SW480 (cell line): ENCODE results near the gene ABTB1.
"Not testable (repeated sequence)": the region's sequence is repeated elsewhere in the genome, so short reads cannot be mapped to it uniquely, and the experiment has no call there.

Experiments used
- DNase-seq: peaks from one replicate; pipeline ENCODE4 v3.0.0-alpha.2; 2016; ENCODE audit warnings: low spot score

The ABTB1 gene

GRCh38 chr3:127671523-127672428 lies 976 bp upstream of the ABTB1 start:
- DNase-seq, result no peak

- peak; percentile 32 for DNase-seq
Measured at GRCh38 chr3:127673191-127674100, 694 bp downstream of the ABTB1 start.

- DNase-seq, result no peak
Measured at GRCh38 chr3:127674101-127674721, 1.5 kb downstream of the ABTB1 start.

GRCh38 chr3:127674790-127675189 lies 2.0 kb downstream of the ABTB1 start:
- no peak for DNase-seq

- DNase-seq, result no peak
Measured at GRCh38 chr3:127675651-127676391, 3.1 kb downstream of the ABTB1 start.

GRCh38 chr3:127676456-127676855 lies 3.7 kb downstream of the ABTB1 start:
- no peak for DNase-seq

- no peak for DNase-seq
Measured at GRCh38 chr3:127676921-127677351, 4.2 kb downstream of the ABTB1 start.

DNA sequence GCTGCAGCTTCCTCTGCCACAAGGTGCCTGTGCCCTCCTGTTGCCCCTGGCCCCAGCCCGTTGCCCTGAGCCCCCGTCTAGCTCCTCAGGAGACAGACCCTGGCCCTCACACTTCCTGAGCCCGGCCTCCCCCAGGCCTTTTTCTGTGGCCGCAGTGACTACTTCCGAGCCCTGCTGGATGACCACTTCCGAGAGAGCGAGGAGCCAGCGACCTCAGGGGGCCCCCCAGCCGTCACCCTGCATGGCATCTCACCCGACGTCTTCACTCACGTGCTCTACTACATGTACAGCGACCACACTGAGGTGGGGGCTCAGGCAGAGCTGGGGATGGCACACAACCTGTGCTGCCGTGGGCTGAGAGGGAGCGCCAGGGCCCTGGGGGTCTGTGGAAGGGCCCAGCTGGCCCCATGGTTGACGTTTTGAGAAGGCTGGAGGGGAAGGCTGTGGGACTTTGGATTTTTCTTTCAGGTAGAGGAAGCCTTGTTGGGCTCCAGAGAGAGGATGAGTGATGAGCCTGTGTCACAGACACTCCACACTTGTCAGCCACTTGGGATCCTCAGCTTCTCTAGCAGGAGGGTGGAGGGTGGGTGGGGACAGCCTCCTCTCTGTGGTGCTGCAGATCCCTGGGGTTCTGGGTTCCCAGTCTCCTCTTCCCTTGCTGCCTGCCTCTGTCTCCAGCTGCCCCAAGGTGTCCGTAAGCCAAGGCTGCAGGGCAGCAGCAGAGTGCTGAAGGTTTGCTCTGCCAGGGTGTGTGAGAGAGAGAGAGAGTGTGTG lies 5.0 kb downstream of the ABTB1 start:
- no peak for DNase-seq

DNA sequence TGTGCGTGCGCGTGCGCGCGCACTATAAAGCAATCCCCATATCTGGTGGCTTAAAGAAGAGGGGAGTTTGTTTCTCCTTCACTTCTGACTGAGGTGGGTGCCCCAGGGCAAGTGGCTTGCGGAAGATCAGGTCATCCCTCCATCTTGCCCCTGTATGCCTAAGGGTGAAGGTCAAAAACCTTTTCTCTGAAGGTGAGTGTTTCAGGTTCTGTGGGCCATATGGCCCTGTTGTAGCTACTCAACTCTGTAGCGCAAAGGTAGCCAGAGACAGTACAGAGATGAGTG lies 5.5 kb downstream of the ABTB1 start:
- no peak for DNase-seq

DNA sequence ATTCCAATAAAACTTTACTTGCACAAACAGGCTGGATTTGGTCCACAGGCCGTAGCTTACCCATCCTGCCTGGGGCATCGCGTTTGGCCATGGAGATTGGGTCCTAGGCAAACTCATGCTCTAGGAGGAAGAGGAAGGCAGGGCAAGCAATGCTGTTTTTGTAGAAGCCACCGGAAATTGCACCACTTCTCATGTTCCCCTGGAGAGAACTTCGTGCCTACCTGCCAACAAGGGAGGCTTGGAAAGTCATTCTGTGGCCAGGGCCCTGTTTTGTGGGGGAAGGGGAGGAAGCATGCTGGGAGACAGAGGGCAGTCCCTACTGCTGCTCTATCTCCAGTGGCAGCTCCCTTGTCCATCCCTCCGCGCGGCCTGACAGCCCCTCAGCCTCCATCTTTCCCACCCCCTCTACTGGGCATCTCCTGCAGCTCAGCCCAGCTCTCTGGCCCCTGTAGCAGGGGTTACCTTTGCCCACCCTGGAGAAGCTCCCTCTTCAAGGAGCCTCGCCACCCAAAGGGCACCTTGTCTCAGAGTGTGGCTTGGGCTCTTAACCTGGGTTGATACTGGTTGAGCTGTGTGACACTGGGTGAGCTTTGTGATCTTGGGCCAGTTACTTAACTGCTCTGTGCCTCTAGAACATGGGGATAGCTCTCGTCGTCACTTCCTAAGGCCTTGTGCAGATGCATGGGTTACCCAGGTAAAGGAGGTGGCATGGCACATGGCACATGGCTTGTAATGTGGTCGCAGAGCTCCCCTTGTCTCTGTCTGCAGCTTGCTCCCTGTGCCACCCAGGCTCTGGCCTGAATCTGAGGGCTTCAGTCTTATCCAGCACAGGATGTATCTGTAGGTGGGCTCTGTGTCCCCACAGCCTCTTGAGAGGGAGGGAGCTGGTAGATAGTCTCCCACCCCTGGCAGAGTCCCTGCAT lies 6.1 kb downstream of the ABTB1 start:
- no peak for DNase-seq

GRCh38 chr3:127679534-127680145 lies 6.9 kb downstream of the ABTB1 start:
- DNase-seq, result no peak

DNA sequence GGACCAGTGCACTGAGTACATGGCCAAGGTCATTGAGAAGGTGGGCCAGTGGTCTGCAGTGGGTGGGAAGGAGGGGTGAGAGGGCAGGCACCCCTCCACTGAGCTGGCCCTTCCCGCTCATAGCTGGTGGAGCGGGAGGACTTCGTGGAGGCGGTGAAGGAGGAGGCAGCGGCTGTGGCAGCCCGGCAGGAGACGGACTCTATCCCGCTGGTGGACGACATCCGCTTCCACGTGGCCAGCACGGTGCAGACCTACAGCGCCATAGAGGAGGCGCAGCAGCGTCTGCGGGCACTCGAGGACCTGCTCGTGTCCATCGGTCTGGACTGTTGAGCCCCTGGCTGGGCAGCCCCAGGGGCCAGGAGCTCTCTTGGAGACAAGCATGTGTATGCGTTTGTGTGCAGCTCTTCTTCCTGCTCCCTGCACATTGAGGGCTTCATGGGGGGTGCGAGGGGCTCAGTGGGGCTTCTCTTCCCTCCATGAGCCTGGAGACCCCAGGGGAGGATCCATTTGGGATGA lies 7.5 kb downstream of the ABTB1 start:
- no peak for DNase-seq

- DNase-seq, result no peak
Measured at GRCh38 chr3:127680798-127681221, 8.1 kb downstream of the ABTB1 start.

DNA sequence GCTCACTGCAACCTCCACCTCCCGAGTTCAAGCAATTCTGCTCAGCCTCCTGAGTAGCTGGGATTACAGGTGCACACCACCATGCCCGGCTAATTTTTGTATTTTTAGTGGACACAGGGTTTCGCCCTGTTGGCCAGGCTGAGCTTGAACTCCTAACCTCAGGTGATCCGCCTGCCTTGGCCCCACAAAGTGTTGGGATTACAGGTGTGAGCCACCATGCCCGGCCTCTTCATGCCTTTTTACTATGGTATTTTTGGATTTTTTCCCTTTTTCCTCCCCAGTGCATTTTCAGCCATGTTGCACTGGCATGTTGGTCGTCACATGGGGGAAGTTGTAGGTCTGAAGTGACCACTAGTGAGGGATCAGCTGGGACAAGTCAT lies 9.4 kb downstream of the ABTB1 start:
- not testable (repeated sequence) for DNase-seq

DNA sequence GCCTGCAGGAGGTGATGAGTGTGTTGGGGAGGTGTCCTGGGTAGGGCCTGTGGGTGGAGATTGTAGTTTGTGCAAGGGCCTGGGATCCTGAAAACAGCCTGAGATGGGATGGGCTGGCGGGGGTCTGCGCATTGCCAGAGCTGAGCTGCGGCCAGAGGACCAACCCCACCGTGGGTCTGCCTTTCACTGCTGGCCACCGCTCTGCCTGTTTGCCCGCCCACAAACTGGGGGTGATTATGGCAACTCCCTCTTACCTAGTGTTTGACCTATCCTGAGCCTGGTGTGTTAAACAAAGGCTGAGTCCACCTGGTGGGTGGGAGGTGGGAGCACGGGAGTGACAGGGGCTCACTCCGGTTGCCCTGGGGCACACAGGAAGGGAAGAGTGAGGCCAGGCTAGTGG lies 9.8 kb downstream of the ABTB1 start:
- DNase-seq, result no peak

DNA sequence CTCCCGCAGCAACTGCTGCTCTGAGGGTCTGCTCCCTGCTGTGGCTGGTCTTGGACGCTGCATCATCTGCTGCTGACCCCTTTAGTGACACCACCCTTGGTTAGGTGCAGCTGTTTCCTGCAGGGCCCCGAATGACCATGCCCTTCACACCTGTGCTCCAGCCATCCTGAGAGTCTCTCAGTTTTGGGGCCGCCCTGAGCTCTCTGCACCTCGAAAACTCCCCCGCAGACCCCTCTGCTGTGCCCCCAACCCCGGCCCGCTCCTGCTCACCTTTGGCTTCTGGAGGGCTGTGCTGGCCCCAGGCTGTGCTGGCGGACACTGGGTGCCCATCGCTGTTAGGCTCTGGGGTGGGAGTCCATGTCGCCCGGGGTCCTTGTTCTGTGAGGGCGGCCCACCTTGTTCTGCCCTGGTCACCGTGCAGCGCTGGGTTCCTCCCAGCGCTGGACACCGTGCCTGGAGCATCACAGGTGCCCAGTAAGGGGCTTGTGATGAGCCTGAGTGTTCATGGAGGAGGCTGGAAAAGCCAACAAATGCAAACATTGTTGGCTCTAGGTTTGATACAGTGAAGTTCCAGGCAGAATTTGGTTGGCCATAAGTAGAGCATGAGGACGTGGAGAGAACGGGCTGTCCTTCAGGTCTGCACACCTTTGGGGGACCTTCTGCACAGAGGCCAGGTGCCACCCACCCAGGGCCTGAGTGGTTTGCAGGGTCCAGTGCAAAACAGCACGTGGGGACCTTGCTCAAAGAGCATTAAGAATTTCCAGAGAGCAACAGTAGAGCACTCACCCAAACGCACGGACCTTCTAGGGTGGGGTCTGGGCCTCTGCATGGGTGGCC lies 12.3 kb downstream of the ABTB1 start:
- DNase-seq, result no peak

DNA sequence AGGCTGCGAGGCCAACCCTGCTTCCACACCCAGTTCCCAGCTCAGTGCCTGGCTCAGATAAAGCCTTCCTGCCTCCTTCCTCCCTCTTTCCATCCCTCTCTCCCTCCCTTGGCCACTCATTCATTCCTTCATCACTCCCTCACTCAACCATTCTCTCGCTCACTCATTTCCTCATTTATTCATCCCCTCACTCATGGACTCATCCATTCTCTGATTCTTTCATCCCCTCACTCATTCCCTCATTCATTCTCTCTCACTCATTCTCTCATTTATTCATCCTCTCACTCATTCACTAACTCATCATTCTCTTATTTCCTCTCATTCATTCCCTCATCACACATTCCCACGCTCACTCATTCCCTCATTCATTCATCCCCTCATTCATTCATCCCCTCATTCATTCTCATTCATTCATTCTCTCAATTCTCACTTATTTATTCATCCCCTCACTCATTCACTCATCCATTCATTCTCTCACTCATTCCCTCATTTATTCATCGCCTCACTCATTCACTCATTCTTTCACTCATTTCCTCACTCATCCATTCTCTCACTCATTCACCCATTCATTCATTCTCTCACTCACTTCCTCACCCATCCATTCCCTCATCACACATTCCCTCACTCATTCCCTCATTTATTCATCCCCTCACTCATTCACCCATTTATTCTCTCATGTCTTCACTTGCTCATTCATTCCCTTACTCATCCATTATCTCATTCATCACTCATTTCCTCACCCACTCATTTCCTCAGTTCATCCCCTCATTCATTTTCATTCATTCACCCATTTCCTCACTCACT lies 13.2 kb downstream of the ABTB1 start:
- no peak for DNase-seq

DNA sequence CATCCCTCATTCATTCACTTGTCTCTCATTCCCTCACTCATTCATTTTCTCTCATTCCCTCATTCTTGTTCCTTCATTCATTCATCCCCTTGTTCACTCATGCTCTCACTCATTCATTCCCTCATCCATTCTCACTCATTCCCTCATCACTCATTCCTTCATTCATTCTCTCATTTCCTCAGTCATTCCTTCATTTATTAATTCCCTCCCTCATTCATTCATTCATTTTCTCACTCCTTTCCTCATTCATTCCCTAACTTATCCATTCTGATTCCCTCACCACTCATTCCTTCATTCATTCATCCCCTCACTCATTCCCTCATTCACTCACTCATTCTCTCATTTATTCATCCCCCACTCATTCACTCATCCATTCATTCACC lies 13.8 kb downstream of the ABTB1 start:
- DNase-seq, result no peak
